Coronary artery (tissue), 2 donors: ENCODE measurements around the gene SLC23A3.

Experiments
- DNase-seq: peaks from one replicate; pipeline ENCODE4 v3.0.0-alpha.2; 2017; ENCODE audit warnings: low spot score
- H3K27ac ChIP-seq, 2 donors: fragments of 200-600 bp; sonication (generic); one replicate each; pipeline ENCODE4 v1.5.1; 2016 to 2019
- H3K4me3 ChIP-seq: fragments of 200-600 bp; sonication (generic); 2 replicates; pipeline ENCODE4 v1.5.1; 2016; ENCODE audit warnings: mild to moderate bottlenecking, moderate library complexity
- CTCF ChIP-seq: fragments of 200-600 bp; sonication (generic); IDR thresholded peaks from one replicate; pipeline ENCODE4 v1.5.1; 2019; ENCODE audit warnings: antibody characterized with exemption

SLC23A3 gene

GRCh38 chr2:219174146-219174545 lies 4.3 kb upstream of the SLC23A3 start:
- H3K4me3 ChIP-seq, result no peak overlapping the region
- no peak overlapping the region for H3K27ac ChIP-seq
- no peak for TF ChIP-seq CTCF
- no peak for DNase-seq

GRCh38 chr2:219173176-219173575 lies 3.3 kb upstream of the SLC23A3 start:
- no peak overlapping the region for H3K27ac ChIP-seq
- H3K4me3 ChIP-seq, result no peak overlapping the region
- no peak for DNase-seq
- no peak for TF ChIP-seq CTCF

- no peak for DNase-seq
- no peak overlapping the region for H3K4me3 ChIP-seq
- no peak for TF ChIP-seq CTCF
- peak overlapping the region; percentile 19 to 64 for H3K27ac ChIP-seq
Observed at GRCh38 chr2:219172231-219173154, 2.7 kb upstream of the SLC23A3 start.

- Histone ChIP-seq H3K4me3 (no peak overlapping the region), H3K27ac (peak overlapping the region; percentile 19 to 64)
- DNase-seq, result peak; percentile 79
- TF ChIP-seq CTCF, result peak; percentile 70
Observed at GRCh38 chr2:219171231-219171651, 1.4 kb upstream of the SLC23A3 start.

GRCh38 chr2:219168932-219169331 lies 897 bp downstream of the SLC23A3 start:
- Histone ChIP-seq H3K4me3 (no peak overlapping the region), H3K27ac (no peak overlapping the region)
- DNase-seq, result no peak
- TF ChIP-seq CTCF, result no peak

GRCh38 chr2:219168526-219168925 lies 1.3 kb downstream of the SLC23A3 start:
- no peak for TF ChIP-seq CTCF
- DNase-seq, result no peak
- Histone ChIP-seq H3K27ac (no peak overlapping the region), H3K4me3 (no peak overlapping the region)

GRCh38 chr2:219167997-219168396 lies 1.8 kb downstream of the SLC23A3 start:
- no peak overlapping the region for H3K27ac ChIP-seq

More at GRCh38 chr2:219167997-219168396, 1.8 kb downstream of the SLC23A3 start:
- no peak for TF ChIP-seq CTCF
- no peak overlapping the region for H3K4me3 ChIP-seq
- DNase-seq, result no peak
